IMR-90 (cell line): ENCODE results near the gene ILRUN. TPM values are rescaled to one million over a fixed set of nuclear protein-coding genes. Genes with fewer than 3 reads are reported as not detected.
A peak's percentile ranks its signal among the peaks of the same experiment; 100 is the strongest.
"Not testable (repeated sequence)": the region's sequence is repeated elsewhere in the genome, so short reads cannot be mapped to it uniquely, and the experiment has no call there.

Source experiments
- ATAC-seq: fragments of 200-7000 bp; cut with Tn5 transposase; 2 replicates; pipeline ENCODE4 v1.9.1; 2020; ENCODE audit warnings: low read depth, mild to moderate bottlenecking, moderate library complexity
- BruUV-seq: library from RNA; stranded (reverse); fragments of 400-500 nt; replicated peaks from 2 replicates; lab custom pipeline; 2021; lab: Mats Ljungman, UMichigan
- CTCF ChIA-PET: fragments of 300-600 bp; formaldehyde crosslinking; extraction: SDS; loops from one replicate; lab custom pipeline; 2021; ENCODE audit warnings: antibody characterized with exemption; lab: Yijun Ruan, JAX
- POLR2A ChIA-PET: fragments of 300-600 bp; sonication (Branson Sonifier 250); formaldehyde crosslinking; loops from one replicate; lab custom pipeline; 2022; ENCODE audit warnings: antibody characterized with exemption; ENCODE audit not compliant: unreplicated experiment; lab: Charles Lee
- DNase-seq: peaks from one replicate; pipeline ENCODE4 v3.0.0; 2013
- H2AFZ ChIP-seq: replicated peaks from 2 replicates; pipeline ENCODE3; 2013; ENCODE audit warnings: low read length, mild to moderate bottlenecking; ENCODE audit not compliant: poor library complexity
- H2AK5ac ChIP-seq: 2 replicates; pipeline ENCODE4 v1.6.1; 2013; ENCODE audit warnings: low read depth, low read length, inconsistent platforms
- H2AK9ac ChIP-seq: replicated peaks from 2 replicates; pipeline ENCODE3; 2013; ENCODE audit warnings: mild to moderate bottlenecking, low read depth, low read length, moderate library complexity; ENCODE audit not compliant: poor library complexity
- H2BK120ac ChIP-seq: 2 replicates; pipeline ENCODE4 v1.6.1; 2013; ENCODE audit warnings: low read depth, low read length, inconsistent platforms
- H2BK15ac ChIP-seq: 3 replicates; pipeline ENCODE4 v1.6.1; 2013; ENCODE audit warnings: low read depth, low read length, inconsistent platforms
- H2BK20ac ChIP-seq: 2 replicates; pipeline ENCODE4 v1.6.1; 2013; ENCODE audit warnings: low read depth, mild to moderate bottlenecking, inconsistent platforms, low read length, moderate library complexity
- H2BK5ac ChIP-seq: 2 replicates; pipeline ENCODE4 v1.6.1; 2013; ENCODE audit warnings: mild to moderate bottlenecking, low read depth, low read length, inconsistent platforms; ENCODE audit not compliant: poor library complexity, severe bottlenecking
- H3K14ac ChIP-seq: replicated peaks from 2 replicates; pipeline ENCODE4 v1.6.1; 2013; ENCODE audit warnings: low read depth, low read length, inconsistent platforms
- H3K18ac ChIP-seq: 2 replicates; pipeline ENCODE4 v1.6.1; 2013; ENCODE audit warnings: low read depth, low read length, control low read depth
- H3K23ac ChIP-seq: 2 replicates; pipeline ENCODE4 v1.6.1; 2013; ENCODE audit warnings: low read depth, low read length, inconsistent platforms
- H3K27ac ChIP-seq: 2 replicates; pipeline ENCODE4 v1.5.1; 2013; ENCODE audit warnings: mild to moderate bottlenecking, control low read depth, low read length; ENCODE audit not compliant: insufficient read depth
- H3K27me3 ChIP-seq: 2 replicates; pipeline ENCODE4 v1.6.1; 2013; ENCODE audit warnings: low read length; ENCODE audit not compliant: control insufficient read depth, insufficient read depth
- H3K36me3 ChIP-seq: 2 replicates; pipeline ENCODE4 v1.6.1; 2013; ENCODE audit warnings: low read length, mixed read lengths; ENCODE audit not compliant: control insufficient read depth, insufficient read depth
- H3K4ac ChIP-seq: 2 replicates; pipeline ENCODE4 v1.6.1; 2013; ENCODE audit warnings: low read depth, low read length, inconsistent platforms
- H3K4me1 ChIP-seq: 2 replicates; pipeline ENCODE4 v1.6.1; 2013; ENCODE audit warnings: low read length, mixed read lengths; ENCODE audit not compliant: control insufficient read depth, insufficient read depth
- H3K4me2 ChIP-seq: 2 replicates; pipeline ENCODE4 v1.6.1; 2013; ENCODE audit warnings: low read depth, mild to moderate bottlenecking, control low read depth, low read length, moderate library complexity
- H3K4me3 ChIP-seq: 2 replicates; pipeline ENCODE4 v1.5.1; 2013; ENCODE audit warnings: low read depth, mild to moderate bottlenecking, control low read depth, low read length, moderate library complexity; ENCODE audit not compliant: insufficient read depth
- H3K56ac ChIP-seq: 2 replicates; pipeline ENCODE4 v1.6.1; 2013; ENCODE audit warnings: low read length, inconsistent platforms; ENCODE audit not compliant: insufficient read depth; ENCODE audit errors: extremely low read depth
- H3K79me1 ChIP-seq, 2 experiments: 2 replicates each; pipeline ENCODE4 v1.6.1; 2013; ENCODE audit warnings: low read length in 2 of 2, inconsistent platforms in 1 of 2, low read depth in 1 of 2
- H3K9ac ChIP-seq: 2 replicates; pipeline ENCODE4 v1.6.1; 2013; ENCODE audit warnings: low read depth, low read length, control low read depth
- H3K9me1 ChIP-seq: 2 replicates; pipeline ENCODE4 v1.6.1; 2013; ENCODE audit warnings: low read length, inconsistent platforms; ENCODE audit not compliant: insufficient read depth
- H3K9me3 ChIP-seq: 2 replicates; pipeline ENCODE4 v1.6.1; 2013; ENCODE audit warnings: low read length; ENCODE audit not compliant: control insufficient read depth, insufficient read depth
- H4K20me1 ChIP-seq: 2 replicates; pipeline ENCODE4 v1.6.1; 2013; ENCODE audit warnings: low read length, inconsistent platforms; ENCODE audit not compliant: insufficient read depth
- H4K5ac ChIP-seq: 2 replicates; pipeline ENCODE4 v1.6.1; 2013; ENCODE audit warnings: mild to moderate bottlenecking, low read depth, low read length, control low read depth
- H4K8ac ChIP-seq, 2 experiments: 2 replicates each; pipeline ENCODE4 v1.6.1; 2013; ENCODE audit warnings: low read depth in 2 of 2, low read length in 2 of 2, control low read depth in 1 of 2, inconsistent platforms in 1 of 2
- H4K91ac ChIP-seq: 2 replicates; pipeline ENCODE4 v1.6.1; 2013; ENCODE audit warnings: low read depth, low read length, inconsistent platforms; ENCODE audit not compliant: insufficient read depth
- BHLHE40 ChIP-seq: fragments of 150-350 bp; IDR thresholded peaks from 2 replicates; pipeline ENCODE4 v1.6.1; 2016; ENCODE audit warnings: mild to moderate bottlenecking, low read depth, low read length
- MAFK ChIP-seq: IDR thresholded peaks from 2 replicates; pipeline ENCODE4 v1.6.1; 2012; ENCODE audit warnings: low read depth, low read length, improper control_type of control experiment
- NFE2L2 ChIP-seq: fragments of 150-350 bp; IDR thresholded peaks from 2 replicates; pipeline ENCODE4 v1.6.1; 2016; ENCODE audit warnings: low read depth, mild to moderate bottlenecking, low read length
- POLR2A ChIP-seq: IDR thresholded peaks from 2 replicates; pipeline ENCODE4 v1.6.1; 2012; ENCODE audit warnings: mild to moderate bottlenecking, low read depth, low read length
- RAD21 ChIP-seq: IDR thresholded peaks from 2 replicates; pipeline ENCODE4 v1.6.1; 2012; ENCODE audit warnings: low read length, improper control_type of control experiment
- WGBS, 2 experiments: methylation state at CpG; one replicate each; pipeline versions ENCODE4 v1.1.5 to v1.1.7; 2013; ENCODE audit warnings: missing lambda C conversion rate in 2 of 2; ENCODE audit not compliant: insufficient read length in 1 of 2; ENCODE audit errors: extremely low coverage in 2 of 2; 5-methylcytosine and 5-hydroxymethylcytosine counted together
- dilution Hi-C: fragments of 300-500 bp; cut with HindIII; formaldehyde crosslinking; loops from one replicate; pipeline ENCODE4 v1.14.3; 2018; ENCODE audit warnings: low sequenced_read_pairs; ENCODE audit not compliant: unreplicated experiment
- in situ Hi-C: fragments of 300-500 bp; cut with MboI; formaldehyde crosslinking; loops from 3 replicates; pipeline ENCODE4 v1.14.3; 2019; ENCODE audit warnings: low sequenced_read_pairs, inconsistent platforms, mixed read lengths
- intact Hi-C: fragments of 100-400 bp; cut with micrococcal nuclease; formaldehyde crosslinking; loops from 2 replicates; pipeline ENCODE4 v1.10.0; 2022
- polyA plus RNA-seq, 3 experiments: library from polyadenylated mRNA; depleted of rRNA; stranded (reverse); fragments of >200 nt; gene quantifications; 2 replicates each; pipeline ENCODE4 v1.2.3, GENCODE V29; 2012; ENCODE audit warnings: low replicate concordance in 1 of 3
- total RNA-seq: library from RNA; depleted of rRNA; stranded (reverse); fragments of >200 nt; gene quantifications from 2 replicates; pipeline ENCODE4 v1.2.3, GENCODE V29; 2012

The ILRUN gene
- total and polyA plus RNA-seq, 2 of the 4 experiments (the other 2 are of a cell fraction) = 25.4 to 29.9 TPM

- H3K4me1 ChIP-seq = peaks cover 5% of the 10 kb centered on the region; the same call in 1 of the 2 replicates
- no peak overlapping the region for H4K91ac ChIP-seq
- no peak overlapping the region for H3K4me3 ChIP-seq
- no peaks in the 10 kb centered on the region for H3K27me3 ChIP-seq
- no peak overlapping the region for H2AK9ac ChIP-seq
- peaks cover 9% of the 10 kb centered on the region for H3K9me1 ChIP-seq
- WGBS, 2 experiments = no CpG with 5 or more reads among the region's 2 CpGs
- H2BK5ac ChIP-seq = no peak overlapping the region
- peaks cover 9% of the 10 kb centered on the region for H3K36me3 ChIP-seq
- H2BK15ac ChIP-seq = no peak overlapping the region
- no peak overlapping the region; the same call in 1 of the 2 replicates for H3K18ac ChIP-seq
- H2BK20ac ChIP-seq = no peak overlapping the region
- no peaks in the 10 kb centered on the region for H3K9me3 ChIP-seq
- H4K5ac ChIP-seq = no peak overlapping the region
- no peak for ATAC-seq
- H2BK120ac ChIP-seq = no peak overlapping the region
- no peak for DNase-seq
- H2AK5ac ChIP-seq = no peak overlapping the region
- POLR2A ChIA-PET = no interaction called here
- H3K4me2 ChIP-seq = no peak overlapping the region
- in situ Hi-C loops = no loop called here
- no peak overlapping the region for H3K9ac ChIP-seq
- H3K56ac ChIP-seq = no peak overlapping the region
- intact Hi-C loops = no loop called here
- no TSS peak for BruUV-seq
- H3K27ac ChIP-seq = no peak overlapping the region
- CTCF ChIA-PET = interaction anchor here (0.7 to 1.0 kb wide), 2 partner anchors 15 to 44 kb away, joined by 3 read pairs; no protein-coding TSS in a partner anchor
- H3K4ac ChIP-seq = no peak overlapping the region
- no peak overlapping the region; the same call in 1 of the 2 replicates for H3K23ac ChIP-seq
- peaks cover 30 to 80% of the 10 kb centered on the region in 2 experiments for H3K79me1 ChIP-seq
- peaks cover 8% of the 10 kb centered on the region; the same call in 1 of the 2 replicates for H4K20me1 ChIP-seq
- no peak overlapping the region for H3K14ac ChIP-seq
- dilution Hi-C loops = no loop called here
- no peak overlapping the region for H2AFZ ChIP-seq
- TF ChIP-seq RAD21 (no peak), MAFK (no peak), NFE2L2 (no peak), BHLHE40 (no peak), POLR2A (no peak)
- 0 out of 4 replicates have a peak overlapping the region, but pooled peaks of 1 of the 2 experiments have one; percentile 17 for H4K8ac ChIP-seq
These were observed 45.7 kb downstream of the ILRUN start for GRCh38 chr6:34650823-34651222.

- H4K8ac ChIP-seq, H2BK20ac ChIP-seq, in situ Hi-C loops, dilution Hi-C loops, H2AK9ac ChIP-seq, H4K20me1 ChIP-seq, H2BK15ac ChIP-seq, H2AK5ac ChIP-seq, H2BK5ac ChIP-seq, H2AFZ ChIP-seq, H3K27me3 ChIP-seq, H3K4me2 ChIP-seq, H3K4ac ChIP-seq, DNase-seq, H3K9me3 ChIP-seq, CTCF ChIA-PET, H3K4me3 ChIP-seq, H2BK120ac ChIP-seq, H3K18ac ChIP-seq, H3K4me1 ChIP-seq, H3K56ac ChIP-seq, BruUV-seq, H4K5ac ChIP-seq, H3K23ac ChIP-seq, H3K9me1 ChIP-seq, H3K14ac ChIP-seq, H3K9ac ChIP-seq, H3K27ac ChIP-seq, H4K91ac ChIP-seq, intact Hi-C loops, ATAC-seq: not testable (repeated sequence)
- POLR2A ChIA-PET = interaction anchor here (0.7 kb wide), 1 partner anchor 440 kb away, joined by 4 read pairs; no protein-coding TSS in a partner anchor
- Histone ChIP-seq H3K79me1 (peaks cover 34 to 81% of the 10 kb centered on the region in 2 experiments), H3K36me3 (peaks cover 14% of the 10 kb centered on the region)
- 100% methylated on average over 1 of the region's 7 CpGs; no CpG with 5 or more reads in 1 of the 2 experiments for WGBS, 2 experiments
These were observed 46.3 kb downstream of the ILRUN start for GRCh38 chr6:34650232-34650631.
